ENCODE data around the gene GDI2.

Gene GDI2

DNA sequence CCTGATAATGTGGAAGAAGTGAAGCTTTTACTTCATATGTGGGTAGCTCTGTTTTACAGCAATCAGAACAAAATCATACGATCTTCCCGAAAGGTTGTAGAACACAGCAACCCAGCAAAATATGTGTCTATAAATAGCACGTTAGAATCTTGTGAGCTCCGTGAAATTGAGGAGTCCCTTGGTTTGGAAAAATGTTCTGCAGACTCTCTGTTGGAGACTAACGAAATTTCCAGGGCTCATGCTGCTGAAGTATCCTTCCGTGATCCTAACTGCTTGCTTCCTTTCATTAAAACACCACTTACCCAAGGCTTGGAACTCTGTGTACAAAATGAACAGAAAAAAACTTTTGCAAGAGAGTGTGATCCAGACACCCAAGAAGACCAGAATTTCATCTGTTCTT is 71.1 kb downstream of the GDI2 start:
- DNase-seq (ENCODE audit: low read depth in 2 of 2): no peak

- DNase-seq (ENCODE audit: low read depth in 2 of 2): no peak
Observed at GRCh38 chr10:5741276-5741675, 72.0 kb downstream of the GDI2 start.

GRCh38 chr10:5738427-5738826 is 74.8 kb downstream of the GDI2 start:
- DNase-seq (ENCODE audit: low read depth in 2 of 2): no peak

DNA sequence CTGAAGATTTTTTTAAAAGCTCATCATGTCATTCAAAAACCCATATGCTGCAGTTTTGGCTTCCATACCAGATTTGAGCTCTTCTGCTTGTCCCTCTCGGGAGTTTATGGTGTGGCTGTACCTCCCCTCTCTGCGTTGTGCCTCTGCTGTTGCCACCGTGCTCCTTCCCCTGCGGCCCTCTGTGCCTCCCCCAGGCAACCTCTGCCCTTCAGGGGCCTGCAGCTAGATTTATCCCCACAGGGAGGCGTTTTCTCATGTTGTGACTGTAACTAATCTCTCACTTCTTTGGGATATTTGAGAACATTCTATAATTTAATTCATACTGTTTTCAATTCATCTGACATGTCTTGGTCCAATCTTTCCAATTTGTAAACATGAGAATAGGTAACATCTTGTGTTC is 75.9 kb downstream of the GDI2 start:
- no peak for DNase-seq (ENCODE audit: low read depth in 2 of 2)

GRCh38 chr10:5736591-5736990 is 76.6 kb downstream of the GDI2 start:
- no peak for DNase-seq (ENCODE audit: low read depth in 2 of 2)

DNA sequence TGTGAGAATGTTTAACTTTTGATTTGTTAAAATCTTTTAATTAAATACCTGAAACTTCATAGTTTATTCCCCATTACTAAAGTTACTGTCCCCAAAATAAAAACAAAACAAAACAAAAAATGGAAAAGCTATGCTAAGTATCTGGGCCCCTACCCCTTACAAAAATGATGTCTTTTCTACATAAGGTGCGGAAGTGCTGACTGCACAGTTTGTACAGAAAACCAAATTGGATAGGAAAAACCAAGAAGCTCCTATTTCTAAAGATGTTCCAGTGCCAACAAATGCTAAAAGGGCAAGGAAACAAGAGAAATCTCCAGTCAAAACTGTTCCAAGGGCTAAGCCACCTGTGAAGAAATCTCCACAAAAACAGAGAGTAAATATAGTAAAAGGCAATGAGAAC is 78.1 kb downstream of the GDI2 start:
- no peak for DNase-seq (ENCODE audit: low read depth in 2 of 2)

DNA sequence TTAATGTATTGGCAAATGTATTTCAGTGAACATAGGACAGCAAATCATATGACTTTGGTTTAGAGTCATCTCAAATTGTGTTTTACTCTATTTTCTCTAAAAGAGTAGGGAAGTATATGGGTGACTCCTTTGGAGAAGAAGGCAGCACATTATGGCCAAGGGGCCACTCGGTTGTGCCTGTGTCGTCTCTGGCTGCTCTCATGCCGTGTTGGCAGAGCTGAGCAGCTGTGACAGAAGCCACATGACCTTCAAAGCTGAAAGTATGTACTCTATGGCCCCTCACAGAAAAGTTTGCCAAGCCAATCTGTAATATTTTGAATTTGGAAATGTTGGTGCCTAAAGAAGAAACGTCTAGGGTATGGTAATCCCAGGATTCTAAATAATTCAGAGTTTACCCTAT is 81.1 kb downstream of the GDI2 start:
- DNase-seq (ENCODE audit: low read depth in 2 of 2): no peak

- no peak for DNase-seq (ENCODE audit: low read depth in 2 of 2)
Observed at GRCh38 chr10:5731559-5731958, 81.7 kb downstream of the GDI2 start.

GRCh38 chr10:5730766-5731165 is 82.5 kb downstream of the GDI2 start:
- DNase-seq (ENCODE audit: low read depth in 2 of 2): no peak

DNA sequence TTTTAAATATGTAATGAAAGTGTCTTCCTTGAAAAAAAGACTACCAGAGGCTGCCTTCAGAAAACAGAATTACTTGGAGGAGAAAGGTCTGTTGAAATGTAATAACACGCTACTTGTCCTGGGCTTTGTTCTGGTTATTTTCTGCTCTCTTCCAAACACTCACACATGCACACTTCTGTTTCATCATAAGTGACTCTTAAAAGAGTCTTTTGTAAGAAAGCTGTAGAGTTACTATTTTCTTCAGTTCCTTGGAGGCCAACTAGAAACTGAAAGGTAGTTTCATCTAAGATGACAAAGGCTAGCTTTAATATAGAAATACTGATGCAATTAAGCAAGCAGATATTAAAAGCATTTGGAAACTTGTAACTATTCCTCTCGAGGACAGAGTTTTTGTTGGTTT is 89.5 kb downstream of the GDI2 start:
- DNase-seq (ENCODE audit: low read depth in 2 of 2): no peak

DNA sequence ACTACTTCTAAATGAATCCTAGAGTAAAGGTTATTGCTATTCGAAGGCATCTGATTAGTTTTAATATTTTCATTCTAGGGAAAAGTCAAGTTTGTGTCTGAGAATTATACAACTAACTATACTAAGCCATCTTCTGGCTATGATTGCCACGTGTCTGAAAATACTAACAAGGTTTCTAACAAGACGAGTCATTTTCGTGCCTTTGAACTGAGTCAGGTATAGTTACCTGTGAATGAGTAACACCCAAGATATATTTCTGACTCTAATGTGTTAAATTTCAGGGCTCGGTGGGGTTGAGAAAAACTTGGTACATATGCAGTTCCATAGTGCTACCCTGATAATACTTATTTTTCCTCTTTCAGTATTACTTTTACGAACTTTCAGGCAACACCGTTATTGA is 93.1 kb downstream of the GDI2 start:
- DNase-seq (ENCODE audit: low read depth in 2 of 2): no peak

DNA sequence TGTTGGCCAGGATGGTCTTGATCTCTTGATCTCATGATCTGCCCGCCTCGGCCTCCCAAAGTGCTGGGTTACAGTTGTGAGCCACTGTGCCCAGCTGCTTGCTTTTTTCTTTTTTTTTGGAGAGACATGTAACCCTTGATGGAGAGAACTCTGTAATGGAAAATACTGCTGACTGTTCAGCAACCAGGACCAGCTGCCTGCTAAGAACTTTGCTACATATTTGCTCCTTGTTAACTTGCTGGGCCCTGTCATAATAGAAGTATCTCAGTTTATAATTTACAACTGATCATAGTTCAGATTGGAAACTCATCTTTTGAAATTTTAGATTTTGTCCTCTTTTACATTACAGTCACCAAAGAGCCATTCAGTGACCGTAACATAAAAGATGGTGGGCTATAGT is 93.7 kb downstream of the GDI2 start:
- no peak for DNase-seq (ENCODE audit: low read depth in 2 of 2)

Measured in stimulated activated CD4-positive, alpha-beta T cell treated with anti-CD3 and anti-CD28 coated beads, Interleukin-4, amount 100 ng/mL, for 48 hours (primary cell).